Measurements from ENCODE around the gene ZNF679. TPM values are rescaled to one million over a fixed set of nuclear protein-coding genes. Genes with fewer than 3 reads are reported as not detected.
"Not testable (repeated sequence)": the region's sequence is repeated elsewhere in the genome, so short reads cannot be mapped to it uniquely, and the experiment has no call there.

The ZNF679 gene
- total RNA-seq = not detected in 2 replicates

- intact Hi-C loops (cut with micrococcal nuclease) = not testable (repeated sequence)
These were observed at the start of gene ZNF679 for GRCh38 chr7:64228174-64228573. Gene ZNF679, plus strand, starts transcription at chr7:64228474. Its CDS starts 20,644 bp downstream, at chr7:64249118.

DNA sequence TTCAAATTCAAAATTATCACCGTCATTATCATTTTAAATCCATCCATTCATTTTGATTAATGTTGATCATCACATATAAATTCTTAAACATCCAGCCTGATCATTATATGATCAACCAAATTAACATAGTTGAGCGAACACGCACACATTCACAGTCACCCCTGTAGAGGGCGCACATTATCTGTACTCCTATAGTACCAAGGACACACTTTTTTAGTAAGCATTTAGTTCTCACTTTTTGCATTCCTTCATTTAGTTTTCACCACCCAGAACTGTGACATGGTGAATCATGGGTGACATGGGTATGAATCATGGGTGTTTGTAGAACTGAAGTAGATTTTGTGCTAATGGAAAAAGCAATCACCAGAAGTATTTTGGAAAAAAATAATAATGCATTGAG lies 47.3 kb upstream of the ZNF679 start:
- intact Hi-C loops (cut with micrococcal nuclease) = loop anchor here (5.0 kb wide), 1 partner anchor 446 kb away; no protein-coding TSS in a partner anchor

GRCh38 chr7:64181586-64181985 lies 46.7 kb upstream of the ZNF679 start:
- intact Hi-C loops (cut with micrococcal nuclease) = loop anchor here (5.0 kb wide), 1 partner anchor 446 kb away; no protein-coding TSS in a partner anchor

DNA sequence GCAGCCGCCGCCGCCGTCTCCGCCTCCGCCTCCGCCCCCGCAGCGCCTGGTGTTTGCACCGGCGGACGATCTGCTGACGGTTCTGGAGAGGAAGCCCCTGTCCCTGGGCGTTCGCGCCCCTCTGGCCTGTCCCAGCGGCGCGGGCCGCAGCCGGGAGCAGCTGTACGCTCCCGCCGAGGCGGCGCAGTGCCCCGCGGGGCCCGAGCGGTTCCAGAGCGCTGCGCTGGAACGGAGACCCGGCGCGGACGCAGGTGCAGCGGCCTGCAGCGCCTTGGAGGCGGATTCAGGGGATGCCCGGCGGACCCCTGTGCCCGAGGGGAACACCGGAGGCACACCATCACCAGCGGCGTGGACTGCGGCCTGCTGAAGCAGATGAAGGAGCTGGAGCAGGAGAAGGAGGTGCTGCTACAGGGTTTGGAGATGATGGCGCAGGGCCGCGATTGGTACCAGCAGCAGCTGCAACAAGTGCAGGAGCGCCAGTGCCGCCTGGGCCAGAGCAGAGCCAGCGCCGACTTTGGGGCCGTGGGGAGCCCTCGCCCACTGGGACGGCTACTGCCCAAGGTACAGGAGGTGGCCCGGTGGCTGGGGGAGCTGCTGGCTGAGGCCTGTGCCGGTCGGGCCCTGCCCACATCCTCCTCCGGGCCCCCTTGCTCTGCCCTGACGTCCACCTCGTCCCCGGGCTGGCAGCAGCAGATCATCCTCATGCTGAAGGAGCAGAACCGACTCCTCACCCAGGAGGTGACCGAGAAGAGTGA lies 46.1 kb upstream of the ZNF679 start:
- intact Hi-C loops (cut with micrococcal nuclease) = loop anchor here (5.0 kb wide), 1 partner anchor 445 kb away; no protein-coding TSS in a partner anchor

GRCh38 chr7:64183126-64183742 lies 45.0 kb upstream of the ZNF679 start:
- intact Hi-C loops (cut with micrococcal nuclease) = loop anchor here (5.0 kb wide), 1 partner anchor 444 kb away; no protein-coding TSS in a partner anchor

GRCh38 chr7:64183827-64184372 lies 44.4 kb upstream of the ZNF679 start:
- intact Hi-C loops (cut with micrococcal nuclease) = loop anchor here (5.0 kb wide), 1 partner anchor 443 kb away; no protein-coding TSS in a partner anchor

GRCh38 chr7:64184376-64184775 lies 43.9 kb upstream of the ZNF679 start:
- intact Hi-C loops (cut with micrococcal nuclease) = loop anchor here (5.0 kb wide), 1 partner anchor 443 kb away; no protein-coding TSS in a partner anchor

DNA sequence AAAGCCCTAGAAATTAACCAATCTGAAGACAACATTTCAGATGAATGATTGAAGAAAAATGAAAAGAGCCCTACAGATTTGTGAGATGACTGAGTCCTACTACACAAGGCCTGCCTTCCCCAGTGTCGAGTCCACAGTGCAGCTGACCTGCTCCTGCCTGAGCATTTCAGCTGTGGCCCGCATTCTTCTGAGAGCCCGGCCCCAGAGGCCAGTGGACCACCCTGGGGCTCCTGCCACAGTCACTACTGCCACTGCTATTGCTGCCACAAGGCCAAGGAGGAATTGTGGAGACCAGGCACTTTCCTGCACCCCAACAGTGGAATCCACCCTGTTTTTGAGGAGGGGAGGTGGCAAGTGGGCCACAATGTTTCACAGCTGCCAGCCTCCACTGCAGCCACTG lies 40.9 kb upstream of the ZNF679 start:
- intact Hi-C loops (cut with micrococcal nuclease) = no loop called here

DNA sequence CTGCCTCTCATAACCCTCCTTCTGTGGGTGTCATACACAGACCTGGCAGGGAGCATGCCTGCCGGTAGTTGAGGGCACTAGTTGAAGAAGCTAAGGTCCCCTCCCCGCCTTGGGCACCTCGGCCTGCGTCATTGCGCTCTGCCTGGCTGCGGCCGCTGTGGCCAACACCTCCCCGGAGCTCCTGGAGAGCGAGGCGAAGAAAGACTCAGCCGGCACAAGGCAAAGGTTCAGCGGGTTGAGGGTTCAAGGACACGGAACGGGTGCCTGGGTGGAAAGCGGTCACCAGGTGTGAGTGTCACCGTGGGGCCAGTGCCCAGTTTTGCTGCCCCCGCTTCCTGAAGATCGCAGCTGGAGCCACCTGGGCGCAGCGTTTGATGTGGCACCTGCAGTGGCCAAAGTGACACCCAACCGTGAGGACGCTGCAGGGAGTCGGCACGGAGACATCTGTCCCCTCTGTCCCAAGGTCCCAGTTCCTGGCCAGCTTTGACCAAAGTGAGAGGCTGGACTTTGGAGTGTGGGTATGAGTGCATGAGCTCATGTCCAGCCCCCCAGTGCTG lies 36.0 kb upstream of the ZNF679 start:
- intact Hi-C loops (cut with micrococcal nuclease) = no loop called here

DNA sequence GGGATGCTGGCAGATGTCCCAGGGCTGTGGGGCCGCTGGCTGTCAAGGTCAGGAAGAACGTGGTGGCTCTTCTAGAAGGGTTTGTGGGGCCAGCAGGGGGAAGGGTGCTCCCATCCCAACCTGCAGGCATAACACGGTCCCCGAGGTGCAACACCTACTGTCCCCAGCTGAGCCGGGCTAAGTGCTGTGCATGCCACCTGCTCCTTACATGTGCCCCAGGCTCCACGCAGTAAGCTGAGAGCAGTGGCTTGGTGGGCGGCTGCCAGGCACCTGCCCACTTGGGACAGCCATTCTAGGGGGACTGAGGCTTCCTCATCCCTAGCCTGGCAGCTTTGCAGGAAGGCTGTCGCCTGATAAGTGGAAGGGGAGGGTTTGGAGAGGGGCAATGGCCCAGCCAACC lies 35.5 kb upstream of the ZNF679 start:
- intact Hi-C loops (cut with micrococcal nuclease) = no loop called here

DNA sequence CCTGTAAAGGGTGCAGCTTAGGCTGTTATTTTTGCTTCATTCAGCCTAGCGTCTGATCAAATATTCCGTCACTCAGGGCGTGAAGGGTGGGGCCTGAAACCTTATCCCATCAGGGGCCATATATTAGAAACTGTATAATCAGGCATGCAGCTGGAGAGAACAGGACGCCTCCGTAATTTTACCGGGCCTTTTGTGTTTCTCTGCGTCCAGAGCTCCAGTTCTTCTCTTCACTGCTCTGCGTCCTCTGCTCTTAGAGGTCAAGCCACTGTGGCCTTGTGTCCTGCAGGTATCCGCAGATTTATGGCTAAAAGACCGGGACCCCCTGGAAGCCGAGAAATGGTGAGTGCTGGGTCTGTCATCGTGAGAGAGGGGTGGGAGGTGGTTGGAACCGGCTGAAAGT lies 21.4 kb upstream of the ZNF679 start, which contains the start of gene ZNF735:
Gene ZNF735, plus strand, starts transcription at position 301 of the 400 bp plus-strand sequence. Its CDS starts 0 bp downstream, at position 301.
- intact Hi-C loops (cut with micrococcal nuclease) = no loop called here

- intact Hi-C loops (cut with micrococcal nuclease) = not testable (repeated sequence)
These were observed 8.5 kb upstream of the ZNF679 start for GRCh38 chr7:64219710-64220298.

GRCh38 chr7:64223366-64223765 lies 4.9 kb upstream of the ZNF679 start:
- intact Hi-C loops (cut with micrococcal nuclease) = no loop called here

DNA sequence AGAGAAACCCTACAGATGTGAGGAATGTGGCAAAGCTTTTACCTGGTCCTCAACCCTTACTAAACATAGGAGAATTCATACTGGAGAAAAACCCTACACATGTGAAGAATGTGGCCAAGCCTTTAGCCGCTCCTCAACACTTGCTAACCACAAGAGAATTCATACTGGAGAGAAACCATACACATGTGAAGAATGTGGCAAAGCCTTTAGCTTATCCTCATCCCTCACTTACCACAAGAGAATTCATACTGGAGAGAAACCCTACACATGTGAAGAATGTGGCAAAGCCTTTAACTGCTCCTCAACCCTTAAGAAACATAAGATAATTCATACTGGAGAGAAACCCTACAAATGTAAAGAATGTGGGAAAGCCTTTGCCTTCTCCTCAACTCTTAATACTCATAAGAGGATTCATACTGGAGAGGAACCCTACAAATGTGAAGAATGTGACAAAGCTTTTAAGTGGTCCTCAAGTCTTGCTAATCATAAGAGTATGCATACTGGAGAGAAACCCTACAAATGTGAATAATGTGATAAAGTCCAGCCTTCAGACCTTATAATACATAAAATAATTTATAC lies 38.2 kb downstream of the ZNF679 start:
- intact Hi-C loops (cut with micrococcal nuclease) = no loop called here

- intact Hi-C loops (cut with micrococcal nuclease) = no loop called here
These were observed 49.4 kb downstream of the ZNF679 start for GRCh38 chr7:64277630-64278029.

DNA sequence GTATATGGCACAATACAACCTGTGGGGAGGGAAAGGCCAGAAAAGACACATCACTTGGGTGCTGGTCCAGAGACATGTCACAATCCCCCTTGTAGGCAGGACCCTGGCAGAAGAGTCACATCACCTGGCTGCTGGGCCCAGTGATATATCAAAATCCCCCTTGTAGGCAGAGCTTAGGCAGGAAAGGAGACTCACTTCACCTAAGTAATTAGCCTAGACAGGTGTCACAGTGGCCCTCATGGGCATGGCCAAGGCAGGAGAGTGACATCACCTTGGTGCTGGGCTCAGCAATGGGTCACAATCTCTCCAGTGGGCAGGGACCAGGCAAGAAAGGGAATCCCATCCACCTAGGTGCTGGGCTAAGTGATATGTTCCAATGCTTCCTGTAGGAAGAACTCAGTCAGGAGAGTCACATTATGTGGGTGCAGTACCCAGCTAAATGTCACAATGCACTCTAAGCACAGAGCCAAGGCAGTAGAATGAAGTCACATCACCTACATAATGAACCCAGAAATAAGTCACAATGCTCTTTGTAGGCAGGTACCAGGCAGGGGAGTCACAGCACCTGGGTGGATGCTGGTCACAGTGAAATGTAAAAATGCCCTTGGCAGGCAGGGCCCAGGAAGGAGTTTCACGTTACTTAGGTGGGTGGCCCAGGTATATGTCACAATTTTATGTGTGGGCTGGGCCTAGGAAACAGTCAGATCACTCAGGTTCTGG lies 66.6 kb downstream of the ZNF679 start:
- intact Hi-C loops (cut with micrococcal nuclease) = no loop called here

GRCh38 chr7:64297418-64297817 lies 69.1 kb downstream of the ZNF679 start:
- intact Hi-C loops (cut with micrococcal nuclease) = not testable (repeated sequence)

GRCh38 chr7:64300641-64301405 lies 72.5 kb downstream of the ZNF679 start:
- intact Hi-C loops (cut with micrococcal nuclease) = no loop called here

DNA sequence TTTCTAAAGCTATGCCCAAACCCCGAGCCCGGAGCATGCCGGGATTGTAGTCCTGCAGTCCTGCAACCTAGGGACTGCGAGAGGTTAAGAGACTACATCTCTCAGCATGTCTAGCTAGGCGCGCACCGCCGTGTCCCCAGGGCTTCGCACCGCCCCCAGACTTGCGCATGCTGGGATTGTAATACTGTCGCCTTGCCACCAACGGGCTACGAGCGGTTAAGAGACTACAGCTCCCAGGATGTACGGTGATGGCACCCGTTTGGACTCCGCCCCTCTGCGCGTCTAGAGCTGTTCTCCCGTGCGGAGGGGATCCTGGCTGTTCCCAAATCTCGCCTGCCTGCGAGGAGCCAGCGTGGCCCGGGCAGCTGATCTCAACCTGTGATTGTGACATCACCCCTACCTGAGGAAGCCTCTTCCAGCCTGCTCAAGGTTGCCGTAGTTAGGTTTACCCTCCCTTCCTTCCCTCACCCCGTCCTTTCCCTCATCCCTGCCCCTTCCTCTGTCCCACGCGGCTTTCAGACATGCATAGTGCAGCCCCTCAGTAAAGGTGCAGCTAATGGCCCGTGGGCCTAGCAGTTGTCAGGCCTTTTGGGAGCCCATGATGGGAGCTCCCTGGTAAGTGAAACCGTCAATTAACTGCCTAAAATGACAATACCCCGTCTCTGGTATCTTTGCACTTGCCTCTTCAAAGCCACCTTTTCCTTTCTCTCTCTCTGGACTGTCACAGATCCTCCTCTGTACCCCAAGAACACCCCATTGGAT lies 79.2 kb downstream of the ZNF679 start:
- intact Hi-C loops (cut with micrococcal nuclease) = loop anchor here (1.0 to 5.0 kb wide), 9 partner anchors 8 to 1065 kb away; partner anchors contain the start of genes ERV3-1, ZNF107, ZNF138 and ZNF273
